Gastrocnemius medialis (tissue), 4 donors: ENCODE results near the gene ZNF518A.

Source experiments
- CTCF ChIP-seq, 5 experiments: fragments of 450-650 bp in 3 of 5; fragments of 200-600 bp in 2 of 5; sonication (generic) in 2 of 5; IDR thresholded peaks in 4 of 5; conservative IDR thresholded peaks in 1 of 5; 1 replicate in 4 of 5; 2 replicates in 1 of 5; pipeline ENCODE4 v1.5.1; 2016 to 2019; ENCODE audit warnings: antibody characterized with exemption in 5 of 5, mild to moderate bottlenecking in 3 of 5, moderate library complexity in 3 of 5
- POLR2A ChIP-seq, 2 donors: fragments of 450-650 bp; IDR thresholded peaks; one replicate each; pipeline ENCODE4 v1.6.1; 2017; ENCODE audit warnings: antibody characterized with exemption in 2 of 2, mild to moderate bottlenecking in 2 of 2, moderate library complexity in 2 of 2

- TF ChIP-seq CTCF (IDR thresholded peaks at IDR 0.05 in 4 of 5, conservative IDR thresholded peaks at IDR 0.05 in 1 of 5): no peak
- no peak for TF ChIP-seq POLR2A (IDR thresholded peaks at IDR 0.05)
Observed at GRCh38 chr10:96107623-96108038, 22.5 kb upstream of the ZNF518A start.
